Measurements from ENCODE around the gene LATS2.

DNA sequence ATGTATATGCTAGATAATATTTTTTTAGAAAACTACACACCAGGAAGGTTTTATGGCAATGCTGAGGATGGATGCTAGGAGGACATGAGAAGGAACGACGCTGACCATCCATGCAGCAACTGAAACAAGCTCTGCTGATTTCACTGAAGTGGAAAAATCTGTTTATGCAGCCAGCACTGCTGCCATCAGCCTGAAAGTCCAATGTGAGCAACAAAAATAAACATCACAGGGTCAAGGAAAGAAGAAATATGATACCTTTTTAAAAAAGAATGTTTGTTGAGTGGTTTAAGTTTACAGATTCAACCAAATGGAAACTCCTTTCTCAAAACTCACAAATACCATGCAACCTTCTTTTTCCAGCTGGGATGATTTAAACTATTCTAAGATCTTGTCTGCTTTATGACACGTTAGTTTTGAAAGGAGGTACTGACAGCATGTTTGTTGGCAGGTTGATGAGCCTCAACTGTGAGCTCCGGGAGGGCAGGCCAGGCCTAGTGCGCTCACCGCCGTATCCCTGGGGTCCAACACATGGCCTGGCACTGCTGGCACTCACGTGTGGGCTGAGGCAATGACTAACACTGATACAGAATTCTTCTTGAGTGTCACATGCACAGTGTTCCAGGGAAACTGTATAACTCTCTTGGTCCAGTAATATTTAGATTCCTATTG is 46.8 kb downstream of the LATS2 start:
- TF ChIP-seq POLR2A (IDR thresholded peaks at IDR 0.05), result no peak
- TF ChIP-seq, protein P1, sequence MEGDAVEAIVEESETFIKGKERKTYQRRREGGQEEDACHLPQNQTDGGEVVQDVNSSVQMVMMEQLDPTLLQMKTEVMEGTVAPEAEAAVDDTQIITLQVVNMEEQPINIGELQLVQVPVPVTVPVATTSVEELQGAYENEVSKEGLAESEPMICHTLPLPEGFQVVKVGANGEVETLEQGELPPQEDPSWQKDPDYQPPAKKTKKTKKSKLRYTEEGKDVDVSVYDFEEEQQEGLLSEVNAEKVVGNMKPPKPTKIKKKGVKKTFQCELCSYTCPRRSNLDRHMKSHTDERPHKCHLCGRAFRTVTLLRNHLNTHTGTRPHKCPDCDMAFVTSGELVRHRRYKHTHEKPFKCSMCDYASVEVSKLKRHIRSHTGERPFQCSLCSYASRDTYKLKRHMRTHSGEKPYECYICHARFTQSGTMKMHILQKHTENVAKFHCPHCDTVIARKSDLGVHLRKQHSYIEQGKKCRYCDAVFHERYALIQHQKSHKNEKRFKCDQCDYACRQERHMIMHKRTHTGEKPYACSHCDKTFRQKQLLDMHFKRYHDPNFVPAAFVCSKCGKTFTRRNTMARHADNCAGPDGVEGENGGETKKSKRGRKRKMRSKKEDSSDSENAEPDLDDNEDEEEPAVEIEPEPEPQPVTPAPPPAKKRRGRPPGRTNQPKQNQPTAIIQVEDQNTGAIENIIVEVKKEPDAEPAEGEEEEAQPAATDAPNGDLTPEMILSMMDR (IDR thresholded peaks at IDR 0.05), result no peak
